Stimulated activated CD4-positive, alpha-beta T cell treated with anti-CD3 and anti-CD28 coated beads, Interleukin-12 subunit alpha, Interleukin-12 subunit beta, amount 100 ng/mL, for 24 hours (primary cell): ENCODE measurements around the gene SEMG1.

Experiments
- DNase-seq, 2 experiments: peaks; one replicate each; pipeline ENCODE4 v3.0.0-alpha.2; 2020; ENCODE audit warnings: low read depth in 2 of 2

SEMG1 gene

GRCh38 chr20:45223136-45223535, 16.3 kb downstream of the SEMG1 start:
- no peak for DNase-seq

- DNase-seq, result no peak
Observed at GRCh38 chr20:45226287-45226686, 19.5 kb downstream of the SEMG1 start.

DNA sequence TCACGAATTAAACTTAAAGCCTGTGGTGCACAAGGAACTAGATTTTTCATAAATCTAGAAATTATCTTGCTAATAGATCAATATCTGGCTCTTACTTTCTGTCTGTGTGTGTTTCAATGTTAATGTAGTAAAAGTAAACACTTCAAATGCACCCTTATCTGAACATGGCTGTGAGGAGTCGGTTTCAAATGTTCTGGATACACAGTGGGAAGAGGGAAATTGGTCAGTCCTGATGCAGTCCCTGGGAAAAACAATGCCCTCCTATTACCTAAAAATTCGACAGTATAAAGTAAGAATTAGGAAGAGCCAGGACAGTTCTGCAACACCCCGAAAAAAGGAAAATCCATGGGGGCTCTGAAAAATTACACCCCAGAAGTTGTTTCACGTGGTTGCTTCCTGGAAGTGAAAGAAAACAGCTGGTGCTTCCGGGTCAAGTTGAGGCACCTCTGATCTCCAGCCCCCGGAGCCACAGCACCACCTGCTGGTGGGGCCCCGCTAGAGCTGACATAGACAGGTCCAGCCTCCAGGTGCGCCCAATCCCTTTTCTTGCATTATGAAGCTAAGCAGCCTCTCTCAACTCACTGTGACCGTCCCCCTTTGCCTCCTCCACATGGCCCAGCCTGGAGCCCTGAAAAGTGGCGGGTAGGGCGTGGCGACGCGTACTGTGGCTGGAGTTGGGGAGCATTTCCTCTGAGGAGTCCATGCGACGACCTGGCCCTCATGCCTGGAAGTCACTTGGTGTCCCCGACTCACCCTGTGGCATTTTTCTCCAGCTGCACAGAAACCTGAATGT, 22.6 kb downstream of the SEMG1 start:
- peak; percentile 22 to 55 for DNase-seq

GRCh38 chr20:45230631-45231030, 23.8 kb downstream of the SEMG1 start:
- DNase-seq, result no peak

GRCh38 chr20:45235995-45236394, 29.2 kb downstream of the SEMG1 start:
- DNase-seq, result no peak

GRCh38 chr20:45238139-45238538, 31.3 kb downstream of the SEMG1 start:
- DNase-seq, result no peak

- DNase-seq, result no peak
Observed at GRCh38 chr20:45246109-45246508, 39.3 kb downstream of the SEMG1 start.

GRCh38 chr20:45247865-45248264, 41.0 kb downstream of the SEMG1 start:
- DNase-seq, result no peak

DNA sequence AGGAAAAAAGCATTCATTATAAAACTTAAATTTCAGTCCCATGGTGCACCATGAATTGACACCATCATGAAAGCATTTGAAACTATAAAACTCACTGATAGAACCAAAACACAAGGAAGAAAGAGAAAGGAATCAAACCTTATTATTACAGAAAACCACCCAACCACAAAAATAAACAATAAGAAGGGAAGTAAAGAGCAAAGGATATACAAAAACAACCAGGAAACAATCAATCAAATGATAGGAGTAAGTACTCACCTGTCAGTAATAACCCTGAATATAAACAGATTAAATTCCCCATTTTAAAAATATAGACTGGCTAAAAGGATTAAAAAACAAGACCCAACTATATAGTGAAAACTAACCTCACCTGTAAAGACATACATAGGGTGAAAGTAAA, 41.8 kb downstream of the SEMG1 start:
- DNase-seq, result no peak

DNA sequence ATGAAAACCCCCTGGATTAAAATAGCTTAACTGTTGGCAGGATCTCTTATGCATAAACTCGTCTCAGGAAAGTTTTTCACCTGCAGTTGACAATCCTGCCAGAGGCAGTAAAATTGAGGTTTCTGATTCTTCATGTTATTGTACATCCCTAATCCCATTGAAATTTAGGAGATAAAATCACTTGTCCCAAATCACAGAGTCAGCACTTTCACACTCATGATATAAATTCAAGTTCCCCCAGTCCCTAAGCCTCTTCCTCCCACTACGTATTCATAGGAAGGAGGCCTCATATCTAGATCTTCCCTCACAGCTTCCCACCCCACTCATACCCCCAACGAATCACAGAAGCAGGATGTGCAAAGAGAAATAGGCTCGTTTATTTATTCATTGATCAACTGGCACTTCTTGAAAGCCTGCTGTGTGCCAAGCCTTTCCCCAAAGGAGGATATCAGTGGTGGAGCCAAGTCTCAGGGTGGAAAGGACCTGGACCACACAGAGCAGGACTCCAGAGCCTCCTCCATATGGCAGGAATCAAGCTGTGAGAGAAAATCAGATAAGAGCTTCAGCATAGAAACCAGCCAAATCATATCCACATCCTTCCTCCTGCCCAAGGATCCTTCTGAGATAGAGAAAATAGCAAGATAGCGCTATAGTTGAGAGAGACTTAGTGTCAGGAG, 45.2 kb downstream of the SEMG1 start:
- no peak for DNase-seq

DNA sequence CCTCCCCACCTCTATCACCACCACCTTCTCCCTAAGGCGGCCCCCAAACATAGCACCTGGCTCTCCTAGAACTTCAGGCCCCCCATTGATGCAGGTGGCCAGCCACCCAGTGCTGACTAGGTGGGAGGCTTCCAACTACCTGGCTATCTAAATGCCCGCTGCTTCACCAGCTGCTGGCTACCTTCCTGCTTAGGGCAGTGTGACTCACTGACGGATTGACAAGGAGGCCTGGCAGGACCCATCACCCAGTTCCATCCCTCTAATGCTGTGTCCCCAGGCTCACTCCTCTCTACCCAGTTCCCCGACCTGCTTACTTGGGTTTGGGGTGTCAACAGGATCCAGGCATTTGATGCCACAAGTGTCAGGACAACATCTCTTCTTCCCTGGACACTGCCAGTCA, 46.4 kb downstream of the SEMG1 start:
- no peak for DNase-seq

DNA sequence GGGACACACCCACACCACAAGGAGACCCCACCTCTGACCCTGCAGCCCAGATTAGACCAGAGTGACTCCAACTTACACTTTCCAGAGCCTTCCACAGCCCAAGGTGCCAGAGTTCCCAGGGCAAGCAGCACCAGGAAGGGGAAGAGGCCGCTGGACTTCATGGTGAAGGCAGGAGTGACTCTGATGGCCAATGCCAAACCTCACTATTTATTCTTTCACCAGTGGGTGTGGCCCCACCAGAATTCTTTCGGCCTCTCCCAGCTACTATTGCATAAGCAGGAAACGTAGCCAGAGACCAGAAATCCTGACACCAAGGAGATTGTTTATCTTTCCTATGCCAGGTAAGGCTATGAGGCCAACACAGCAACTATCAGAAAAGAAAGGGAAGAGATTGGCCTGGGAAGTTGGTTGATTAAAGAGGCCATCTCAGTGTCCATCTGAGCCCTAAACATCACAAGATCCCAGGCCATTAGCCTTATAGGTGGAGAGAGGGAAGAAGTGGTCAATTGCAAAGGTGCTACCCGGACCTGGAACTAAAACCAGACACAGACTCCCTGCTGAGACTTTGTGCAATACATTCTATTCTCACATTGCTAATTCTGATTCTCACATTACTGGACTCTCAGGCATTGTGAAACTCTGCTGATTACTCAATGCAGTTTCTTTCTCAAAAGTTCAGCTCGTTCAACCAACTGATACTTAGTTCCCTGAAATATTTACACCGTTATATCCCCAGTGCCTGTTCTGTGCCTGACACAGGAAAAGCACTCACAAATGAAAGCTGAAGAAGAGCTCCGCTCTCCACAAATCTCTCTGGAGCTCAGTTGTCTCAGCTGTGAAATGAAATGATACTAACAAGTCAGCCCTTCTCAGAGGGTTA, 47.8 kb downstream of the SEMG1 start, which contains the start of gene SLPI:
SLPI (minus strand) TSS at position 182 of the 880 bp plus-strand sequence; CDS start at position 161, 21 bp downstream.
- no peak for DNase-seq

GRCh38 chr20:45257161-45257560, 50.3 kb downstream of the SEMG1 start:
- no peak for DNase-seq

DNA sequence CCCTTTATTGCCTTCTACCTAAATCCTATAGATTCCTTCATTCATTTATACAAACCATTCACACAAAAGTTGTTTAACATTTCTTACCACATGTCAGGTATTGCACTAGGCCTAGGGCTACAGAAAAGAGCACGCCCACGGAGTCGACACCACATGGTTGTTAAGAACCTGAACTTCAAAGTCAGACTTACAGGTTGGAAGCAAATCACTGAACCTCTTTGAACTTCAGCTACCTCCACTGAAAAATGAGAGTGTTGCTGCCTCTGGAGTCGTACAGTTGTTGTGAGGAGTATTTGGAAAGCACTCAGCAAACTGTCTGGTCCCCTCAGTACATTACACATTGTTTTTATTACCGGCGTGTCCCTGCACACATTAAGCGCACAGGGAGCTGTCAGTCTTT, 50.9 kb downstream of the SEMG1 start:
- DNase-seq, result no peak

DNA sequence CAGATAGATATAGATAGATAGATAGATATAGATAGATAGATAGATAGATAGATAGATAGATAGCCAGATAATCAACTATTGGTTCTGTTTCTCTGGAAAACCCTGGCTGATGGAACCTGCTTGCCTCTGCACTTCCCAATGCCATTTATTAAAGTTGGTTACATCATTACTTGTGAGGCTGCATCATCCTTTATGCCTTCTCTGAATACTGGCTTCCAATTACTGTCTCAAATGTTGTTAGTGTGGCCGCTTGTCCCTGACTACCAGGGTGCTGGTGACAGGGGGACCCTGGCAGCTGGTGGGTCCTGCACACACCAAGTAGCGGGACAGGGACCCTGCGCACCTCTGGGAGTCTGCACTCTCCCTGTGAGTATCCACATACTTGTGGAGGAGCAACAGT, 51.4 kb downstream of the SEMG1 start:
- DNase-seq, result no peak

DNA sequence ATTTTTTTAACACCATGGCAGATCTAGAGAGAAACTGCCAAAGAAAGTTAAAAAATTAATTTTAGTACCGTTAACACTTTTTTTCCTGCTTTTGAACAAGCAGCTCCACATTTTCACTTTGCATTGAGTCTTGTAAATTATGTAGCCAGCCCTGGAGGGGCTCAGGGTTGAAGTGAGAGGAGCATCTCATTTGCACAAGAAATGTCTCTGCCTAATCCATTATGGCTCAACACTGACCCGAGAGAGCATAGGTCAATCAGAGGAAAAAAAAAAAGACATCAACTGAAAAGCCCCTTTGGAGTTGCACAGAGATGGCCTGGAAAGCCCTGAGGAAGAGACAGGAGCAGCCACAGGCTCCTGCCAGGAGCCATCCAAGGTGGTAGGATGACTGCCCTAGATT, 51.8 kb downstream of the SEMG1 start:
- DNase-seq, result no peak
